Keratinocyte (primary cell): ENCODE data around the gene RPL23.

Source experiments
- EZH2 ChIP-seq: IDR thresholded peaks from one replicate; pipeline ENCODE4 v1.6.1; 2012; ENCODE audit warnings: inconsistent platforms, mild to moderate bottlenecking, low read length, moderate library complexity
- TF ChIP-seq, protein P1 (sequence below), 3 experiments: IDR thresholded peaks in 1 of 3; conservative IDR thresholded peaks in 1 of 3; optimal IDR thresholded peaks in 1 of 3; 2 replicates in 2 of 3; 3 replicates in 1 of 3; pipeline versions ENCODE3 to v1.5.1; 2011; ENCODE audit warnings: low read length in 3 of 3, mild to moderate bottlenecking in 3 of 3, moderate library complexity in 2 of 3, control low read depth in 1 of 3, inconsistent platforms in 1 of 3; ENCODE audit not compliant: insufficient read depth in 2 of 3; ENCODE audit errors: extremely low read depth in 1 of 3

DNA sequence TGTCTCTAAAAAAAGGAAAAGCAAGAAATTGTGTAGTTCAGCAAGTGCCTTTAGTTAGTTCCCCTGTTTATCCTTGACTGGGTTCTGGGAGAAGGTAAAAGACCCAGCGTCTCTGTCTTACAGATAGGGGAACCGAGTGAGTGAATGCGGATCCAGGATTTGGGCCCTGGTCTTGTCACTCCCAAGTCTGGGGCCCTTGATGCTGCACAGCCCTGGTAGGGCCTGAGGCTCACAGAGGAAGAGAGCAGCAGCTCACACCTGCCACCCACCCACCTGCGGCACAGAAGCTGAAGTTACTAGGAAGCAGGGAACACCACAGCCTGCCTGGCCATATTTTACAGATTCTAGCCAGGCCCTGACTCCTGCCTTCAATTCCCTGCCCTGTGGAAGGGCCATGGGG, 38.6 kb upstream of the RPL23 start:
- TF ChIP-seq, protein P1, sequence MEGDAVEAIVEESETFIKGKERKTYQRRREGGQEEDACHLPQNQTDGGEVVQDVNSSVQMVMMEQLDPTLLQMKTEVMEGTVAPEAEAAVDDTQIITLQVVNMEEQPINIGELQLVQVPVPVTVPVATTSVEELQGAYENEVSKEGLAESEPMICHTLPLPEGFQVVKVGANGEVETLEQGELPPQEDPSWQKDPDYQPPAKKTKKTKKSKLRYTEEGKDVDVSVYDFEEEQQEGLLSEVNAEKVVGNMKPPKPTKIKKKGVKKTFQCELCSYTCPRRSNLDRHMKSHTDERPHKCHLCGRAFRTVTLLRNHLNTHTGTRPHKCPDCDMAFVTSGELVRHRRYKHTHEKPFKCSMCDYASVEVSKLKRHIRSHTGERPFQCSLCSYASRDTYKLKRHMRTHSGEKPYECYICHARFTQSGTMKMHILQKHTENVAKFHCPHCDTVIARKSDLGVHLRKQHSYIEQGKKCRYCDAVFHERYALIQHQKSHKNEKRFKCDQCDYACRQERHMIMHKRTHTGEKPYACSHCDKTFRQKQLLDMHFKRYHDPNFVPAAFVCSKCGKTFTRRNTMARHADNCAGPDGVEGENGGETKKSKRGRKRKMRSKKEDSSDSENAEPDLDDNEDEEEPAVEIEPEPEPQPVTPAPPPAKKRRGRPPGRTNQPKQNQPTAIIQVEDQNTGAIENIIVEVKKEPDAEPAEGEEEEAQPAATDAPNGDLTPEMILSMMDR (optimal IDR thresholded peaks at IDR 0.05 in 1 of 3, IDR thresholded peaks at IDR 0.05 in 1 of 3, conservative IDR thresholded peaks at IDR 0.05 in 1 of 3; ENCODE audit: extremely low read depth in 1 of 3, insufficient read depth in 2 of 3, low read length in 3 of 3), result no peak
- TF ChIP-seq EZH2, result no peak
